HCT116 (cell line): ENCODE data around the gene RYR2. TPM values are rescaled to one million over a fixed set of nuclear protein-coding genes. Genes with fewer than 3 reads are reported as not detected.

ENCODE experiments used
- ATAC-seq: fragments of 200-7000 bp; cut with Tn5 transposase; 2 replicates; pipeline ENCODE4 v1.9.1; 2020; ENCODE audit warnings: mild to moderate bottlenecking, moderate library complexity
- BruUV-seq: library from RNA; stranded (reverse); fragments of 400-500 nt; replicated peaks from 2 replicates; lab custom pipeline; 2021; lab: Mats Ljungman, UMichigan
- CTCF ChIA-PET: fragments of 300-600 bp; sonication (Branson Sonifier 250); formaldehyde crosslinking; loops from one replicate; lab custom pipeline; 2021; ENCODE audit warnings: antibody characterized with exemption; lab: Charles Lee
- POLR2A ChIA-PET: fragments of 300-600, 350-600 bp; sonication (Branson Sonifier 250); formaldehyde crosslinking; loops from one replicate; lab custom pipeline; 2021; ENCODE audit warnings: antibody characterized with exemption; lab: Charles Lee
- RAD21 ChIA-PET, 2 experiments: fragments of 300-600 bp; sonication (Branson Sonifier 250); formaldehyde crosslinking; loops; one replicate each; lab custom pipeline; 2023; ENCODE audit warnings: low total read pairs in 2 of 2; ENCODE audit not compliant: uncharacterized antibody in 2 of 2, unreplicated experiment in 2 of 2, low non-redundant PET in 1 of 2; lab: Charles Lee
- DNase-seq: peaks from one replicate; pipeline ENCODE4 v3.0.0-alpha.2; 2010; ENCODE audit warnings: low read depth, low spot score
- H2AFZ ChIP-seq: fragments of 200-600 bp; shearing (Covaris generic), sonication (generic); 2 replicates; pipeline ENCODE4 v1.6.1; 2017; ENCODE audit warnings: low read depth, mixed run types, mixed read lengths, antibody characterized with exemption, low read length; ENCODE audit not compliant: poor library complexity, severe bottlenecking
- H3K27ac ChIP-seq: 2 replicates; pipeline ENCODE4 v1.5.1; 2012; ENCODE audit warnings: low read depth, low read length
- H3K27me3 ChIP-seq: fragments of 200-600 bp; sonication (generic); 2 replicates; pipeline ENCODE4 v1.6.1; 2016; ENCODE audit warnings: mixed run types, low read length, mixed read lengths; ENCODE audit not compliant: insufficient read depth
- H3K36me3 ChIP-seq, 2 experiments: fragments of 200-500 bp in 1 of 2; fragments of 200-600 bp in 1 of 2; sonication (Bioruptor generic) in 1 of 2; sonication (generic) in 1 of 2; 2 replicates each; pipeline versions ENCODE4 v1.5.1 to v1.6.1; 2014 to 2016; ENCODE audit warnings: low read length in 2 of 2, inconsistent platforms in 1 of 2, mixed read lengths in 1 of 2, mixed run types in 1 of 2; ENCODE audit not compliant: insufficient read depth in 2 of 2, control insufficient read depth in 1 of 2
- H3K4me1 ChIP-seq, 2 experiments: fragments of 200-600 bp in 1 of 2; sonication (generic) in 1 of 2; 2 replicates each; pipeline versions ENCODE4 v1.5.1 to v1.6.1; 2012 to 2017; ENCODE audit warnings: low read length in 2 of 2, inconsistent platforms in 1 of 2, mild to moderate bottlenecking in 1 of 2, mixed read lengths in 1 of 2, mixed run types in 1 of 2, moderate library complexity in 1 of 2; ENCODE audit not compliant: insufficient read depth in 2 of 2, control insufficient read depth in 1 of 2
- H3K4me2 ChIP-seq: fragments of 200-600 bp; sonication (generic); 2 replicates; pipeline ENCODE4 v1.6.1; 2017; ENCODE audit warnings: mixed run types, low read length, mixed read lengths
- H3K4me3 ChIP-seq, 2 experiments: fragments of 200-600 bp in 1 of 2; sonication (generic) in 1 of 2; replicated peaks in 1 of 2; 2 replicates each; pipeline ENCODE4 v1.5.1; 2011 to 2016; ENCODE audit warnings: low read length in 2 of 2, control low read depth in 1 of 2, low read depth in 1 of 2, mild to moderate bottlenecking in 1 of 2, mixed read lengths in 1 of 2, mixed run types in 1 of 2
- H3K79me2 ChIP-seq: fragments of 200-600 bp; sonication (generic); 2 replicates; pipeline ENCODE4 v1.6.1; 2017; ENCODE audit warnings: mild to moderate bottlenecking, mixed run types, low read length, moderate library complexity, mixed read lengths; ENCODE audit not compliant: insufficient read depth
- H3K9ac ChIP-seq: fragments of 200-600 bp; sonication (generic); 2 replicates; pipeline ENCODE4 v1.6.1; 2016; ENCODE audit warnings: low read length, mixed read lengths
- H3K9me2 ChIP-seq: fragments of 200-600 bp; sonication (generic), shearing (Covaris generic); 2 replicates; pipeline ENCODE4 v1.6.1; 2017; ENCODE audit warnings: mixed run types, mild to moderate bottlenecking, moderate library complexity; ENCODE audit not compliant: insufficient read depth
- H3K9me3 ChIP-seq, 2 experiments: fragments of 200-500 bp in 1 of 2; fragments of 200-600 bp in 1 of 2; sonication (Bioruptor generic) in 1 of 2; sonication (generic) in 1 of 2; 2 replicates each; pipeline ENCODE4 v1.6.1; 2014 to 2017; ENCODE audit warnings: low read length in 2 of 2, mixed read lengths in 2 of 2, inconsistent platforms in 1 of 2, low read depth in 1 of 2, mild to moderate bottlenecking in 1 of 2, mixed run types in 1 of 2, moderate library complexity in 1 of 2; ENCODE audit not compliant: control insufficient read depth in 1 of 2, insufficient read depth in 1 of 2
- H4K20me1 ChIP-seq: fragments of 200-600 bp; sonication (generic), shearing (Covaris generic); 2 replicates; pipeline ENCODE4 v1.6.1; 2017; ENCODE audit warnings: mixed run types, mild to moderate bottlenecking, moderate library complexity; ENCODE audit not compliant: insufficient read depth
- ATF3 ChIP-seq: IDR thresholded peaks from 2 replicates; pipeline ENCODE4 v1.6.1; 2012
- CEBPB ChIP-seq: IDR thresholded peaks from 2 replicates; pipeline ENCODE4 v1.6.1; 2012; ENCODE audit warnings: low read depth
- CTCF ChIP-seq, 3 experiments: fragments of 200-600 bp in 1 of 3; sonication (generic) in 1 of 3; IDR thresholded peaks in 2 of 3; conservative IDR thresholded peaks in 1 of 3; 2 replicates each; pipeline ENCODE4 v1.5.1; 2012 to 2017; ENCODE audit warnings: low read depth in 2 of 3, low read length in 2 of 3, antibody characterized with exemption in 1 of 3, borderline replicate concordance in 1 of 3, control low read depth in 1 of 3, mild to moderate bottlenecking in 1 of 3, mixed read lengths in 1 of 3, mixed run types in 1 of 3, moderate library complexity in 1 of 3; ENCODE audit not compliant: insufficient read depth in 1 of 3
- EGR1 ChIP-seq: IDR thresholded peaks from 2 replicates; pipeline ENCODE4 v1.6.1; 2012; ENCODE audit warnings: low read depth
- ELF1 ChIP-seq: IDR thresholded peaks from 2 replicates; pipeline ENCODE4 v1.6.1; 2012; ENCODE audit warnings: low read depth, borderline replicate concordance
- EZH2 ChIP-seq: fragments of 200-600 bp; sonication (generic); IDR thresholded peaks from 2 replicates; pipeline ENCODE4 v1.6.1; 2017; ENCODE audit warnings: antibody characterized with exemption, mixed run types
- EZH2phosphoT487 ChIP-seq: fragments of 200-600 bp; IDR thresholded peaks from 2 replicates; pipeline ENCODE4 v1.6.1; 2018; ENCODE audit warnings: antibody characterized with exemption, borderline replicate concordance
- JUND ChIP-seq: IDR thresholded peaks from 2 replicates; pipeline ENCODE4 v1.6.1; 2012
- POLR2A ChIP-seq: IDR thresholded peaks from 2 replicates; pipeline ENCODE4 v1.7.0; 2011; ENCODE audit warnings: borderline replicate concordance; ENCODE audit not compliant: insufficient read depth, insufficient read length; ENCODE audit errors: extremely low read depth
- POLR2AphosphoS5 ChIP-seq: IDR thresholded peaks from 2 replicates; pipeline ENCODE4 v1.6.1; 2011; ENCODE audit warnings: mild to moderate bottlenecking, low read depth, low read length, moderate library complexity
- REST ChIP-seq: IDR thresholded peaks from 2 replicates; pipeline ENCODE4 v1.6.1; 2012; ENCODE audit warnings: low read depth
- SIN3A ChIP-seq: IDR thresholded peaks from 2 replicates; pipeline ENCODE4 v1.6.1; 2012; ENCODE audit warnings: low read depth
- SP1 ChIP-seq: IDR thresholded peaks from 2 replicates; pipeline ENCODE4 v1.6.1; 2012; ENCODE audit warnings: low read depth
- ZFX ChIP-seq: fragments of 450-650 bp; IDR thresholded peaks from 2 replicates; pipeline ENCODE4 v1.6.1; 2017
- ZNF274 ChIP-seq: fragments of 200-500 bp; sonication (Bioruptor generic); IDR thresholded peaks from 2 replicates; pipeline ENCODE4 v1.6.1; 2014; ENCODE audit warnings: mild to moderate bottlenecking, low read depth, low read length, inconsistent platforms
- intact Hi-C: fragments of 100-400 bp; cut with micrococcal nuclease; formaldehyde crosslinking; loops from 2 replicates; pipeline ENCODE4 v1.10.0; 2022
- total RNA-seq: library from RNA; stranded (reverse); gene quantifications from one replicate; pipeline ENCODE4 v1.2.1, GENCODE V29; 2021; ENCODE audit not compliant: unreplicated experiment

The RYR2 gene
- total RNA-seq, 1 experiment from 2014 or later: 0.02 TPM

GRCh38 chr1:237528545-237528944 is 486.6 kb downstream of the RYR2 start:
- Histone ChIP-seq H2AFZ (no peak overlapping the region), H3K27ac (no peak overlapping the region), H3K36me3 (no peaks in the 10 kb centered on the region), H3K27me3 (no peaks in the 10 kb centered on the region), H3K4me2 (no peak overlapping the region), H3K79me2 (no peaks in the 10 kb centered on the region), H3K9ac (no peak overlapping the region), H3K9me2 (no peaks in the 10 kb centered on the region), H3K4me1 (no peaks in the 10 kb centered on the region), H3K4me3 (no peak overlapping the region), H3K9me3 (peaks cover 0 to 3% of the 10 kb centered on the region in 2 experiments; a peak in 1 of 4 replicates), H4K20me1 (no peaks in the 10 kb centered on the region)
- ChIA-PET CTCF (no interaction called here), POLR2A (no interaction called here), RAD21 (no interaction called here)
- intact Hi-C loops: no loop called here
- no TSS peak for BruUV-seq
- no peak for DNase-seq
- TF ChIP-seq POLR2AphosphoS5 (no peak), ELF1 (no peak), CTCF (IDR thresholded peaks at IDR 0.05 in 2 of 3, conservative IDR thresholded peaks at IDR 0.05 in 1 of 3; ENCODE audit: borderline replicate concordance in 1 of 3, insufficient read depth in 1 of 3, low read depth in 2 of 3, low read length in 2 of 3) (no peak), REST (no peak), ZNF274 (no peak), EZH2 (no peak), SIN3A (no peak), EZH2phosphoT487 (no peak), ATF3 (no peak), POLR2A (no peak), ZFX (no peak), JUND (no peak), SP1 (no peak), EGR1 (no peak), CEBPB (no peak)
- ATAC-seq: no peak
